Activated T-cell treated with anti-CD3 and anti-CD28 coated beads for 48 hours (primary cell): ENCODE measurements around the gene ATP5PD.
"Not testable (repeated sequence)": the region's sequence is repeated elsewhere in the genome, so short reads cannot be mapped to it uniquely, and the experiment has no call there.

ENCODE experiments used
- DNase-seq: peaks from one replicate; pipeline ENCODE4 v3.0.0-alpha.2; 2020; ENCODE audit warnings: low read depth

ATP5PD gene

DNA sequence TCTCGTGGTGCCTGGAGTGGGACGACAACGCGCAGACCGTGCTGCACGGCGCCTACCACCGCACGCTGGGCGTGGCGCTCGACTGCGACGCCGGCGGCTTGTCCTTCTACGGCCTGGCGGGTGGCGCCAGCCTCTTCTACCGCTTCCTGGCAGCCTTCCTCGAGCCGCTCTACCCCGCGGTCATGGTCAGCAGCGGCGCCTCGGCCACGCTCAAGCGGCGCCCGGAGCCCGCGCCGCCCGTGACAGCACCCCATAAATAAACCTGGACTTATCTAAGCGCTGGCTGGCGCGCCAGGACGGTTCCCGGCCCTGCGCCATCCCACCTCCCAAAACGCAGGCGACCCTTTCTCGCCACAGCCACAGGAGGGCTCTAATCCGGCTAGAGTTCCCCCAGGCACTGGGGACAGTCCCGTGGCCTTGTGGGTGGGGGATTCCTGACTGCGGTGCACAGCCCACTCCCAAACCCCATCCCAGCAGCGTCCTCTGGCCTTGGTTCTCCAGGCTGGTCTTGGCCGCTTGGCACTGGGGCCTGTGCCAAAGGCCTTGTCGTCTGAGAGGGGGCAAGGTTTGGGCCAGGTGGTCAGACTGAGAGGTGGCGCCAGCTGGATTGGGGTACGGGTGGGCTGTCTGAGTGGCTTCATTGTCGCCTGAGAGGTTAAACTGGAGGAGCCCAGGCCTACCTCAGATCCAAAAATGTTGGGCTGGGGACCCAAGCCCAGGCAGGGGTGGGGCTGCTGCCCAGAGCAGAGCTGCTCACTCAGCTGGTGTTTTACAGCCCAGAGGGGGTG is 30.9 kb upstream of the ATP5PD start:
- peak; percentile 45 for DNase-seq

GRCh38 chr17:75077072-75077495 is 30.3 kb upstream of the ATP5PD start:
- no peak for DNase-seq

DNA sequence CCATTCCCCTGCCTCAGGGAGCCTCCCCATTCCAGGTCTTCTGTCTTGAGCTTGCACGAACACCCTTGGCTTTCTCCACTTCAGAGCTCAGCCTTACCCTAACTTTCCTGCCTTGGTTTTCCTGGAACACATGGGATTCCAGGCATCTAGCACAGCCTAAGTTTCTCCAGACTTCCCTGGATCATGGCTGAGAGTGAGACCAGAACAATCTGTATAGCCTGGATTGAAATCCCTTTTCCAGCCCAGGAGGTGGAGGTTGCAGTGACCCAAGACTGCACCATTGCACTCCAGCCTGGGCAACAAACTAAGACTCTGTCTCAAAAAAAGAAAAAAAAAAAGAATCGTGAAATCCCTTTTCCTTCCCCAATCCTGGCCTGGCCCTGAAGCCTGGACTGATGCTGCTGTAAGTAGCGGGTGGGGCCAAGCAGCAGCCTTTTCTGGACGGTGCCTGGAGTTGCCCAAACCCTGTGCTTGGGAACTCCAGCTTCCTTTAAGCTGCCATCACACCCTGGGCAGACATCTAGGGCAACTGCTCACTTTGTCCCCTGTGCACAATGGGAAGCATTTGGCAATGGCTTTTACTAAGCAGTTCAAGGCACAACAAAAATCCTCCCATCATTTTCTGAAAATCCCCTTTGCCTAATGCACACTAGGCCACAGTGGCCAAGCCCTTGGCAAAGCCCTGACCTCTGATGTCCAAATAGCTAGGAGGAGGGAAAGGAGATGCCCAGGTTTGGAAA is 29.0 kb upstream of the ATP5PD start:
- DNase-seq: no peak

DNA sequence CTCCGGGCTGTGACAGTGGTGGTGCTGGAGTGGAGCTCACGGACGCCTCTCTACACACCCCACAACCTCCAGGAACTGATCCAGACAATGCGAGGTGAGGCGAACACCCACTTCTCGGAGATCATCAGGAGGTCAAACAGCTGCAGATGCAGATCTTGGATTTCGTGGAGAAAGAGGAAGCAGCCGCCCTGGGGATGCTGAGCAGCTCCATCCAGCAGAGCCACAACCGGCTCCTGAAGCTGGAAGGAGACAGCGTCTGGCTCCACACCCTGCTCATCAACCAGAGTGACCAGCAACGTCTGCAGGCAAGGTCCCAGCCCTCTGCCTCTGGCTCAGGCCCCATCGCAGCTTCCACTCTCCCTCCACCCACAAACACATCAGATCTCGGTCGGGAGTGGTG is 27.8 kb upstream of the ATP5PD start:
- DNase-seq: no peak

DNA sequence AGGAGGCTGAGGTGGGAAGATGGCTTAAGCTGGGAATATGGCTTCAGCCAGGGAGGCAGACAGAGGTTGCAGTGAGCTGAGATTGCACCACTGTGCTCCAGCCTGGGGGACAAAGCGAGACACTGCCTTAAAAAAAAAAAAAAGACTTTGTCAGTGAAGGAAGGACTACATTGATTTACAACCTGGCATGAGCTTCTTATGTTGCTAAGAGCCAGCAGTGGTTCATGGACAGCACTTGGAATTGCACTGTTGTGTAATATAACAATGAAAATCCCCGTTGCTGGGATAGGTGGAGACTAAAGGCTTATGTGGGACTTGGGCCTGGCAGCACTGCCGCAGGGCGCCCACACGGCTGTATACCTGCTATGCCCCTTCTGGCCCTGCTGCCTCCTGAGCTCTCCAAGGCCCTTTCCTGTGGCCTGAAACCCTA is 26.9 kb upstream of the ATP5PD start:
- no peak for DNase-seq

DNA sequence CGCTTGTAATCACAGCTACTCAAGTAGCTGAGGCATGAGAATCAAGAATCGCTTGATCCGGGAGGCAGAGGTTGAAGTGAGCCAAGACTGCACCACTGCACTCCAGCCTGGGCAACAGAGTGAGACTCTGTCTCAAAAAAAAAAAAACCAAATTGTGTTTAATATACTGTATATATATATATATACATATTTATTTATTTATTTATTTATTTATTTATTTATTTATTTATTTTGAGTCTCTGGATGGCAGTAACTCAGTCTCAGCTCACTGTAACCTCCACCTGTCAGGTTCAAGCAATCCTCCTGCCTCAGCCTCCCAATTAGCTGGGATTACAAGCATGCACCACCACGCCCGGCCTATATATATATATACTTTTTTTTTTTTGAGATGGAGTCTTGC is 26.1 kb upstream of the ATP5PD start:
- not testable (repeated sequence) for DNase-seq

DNA sequence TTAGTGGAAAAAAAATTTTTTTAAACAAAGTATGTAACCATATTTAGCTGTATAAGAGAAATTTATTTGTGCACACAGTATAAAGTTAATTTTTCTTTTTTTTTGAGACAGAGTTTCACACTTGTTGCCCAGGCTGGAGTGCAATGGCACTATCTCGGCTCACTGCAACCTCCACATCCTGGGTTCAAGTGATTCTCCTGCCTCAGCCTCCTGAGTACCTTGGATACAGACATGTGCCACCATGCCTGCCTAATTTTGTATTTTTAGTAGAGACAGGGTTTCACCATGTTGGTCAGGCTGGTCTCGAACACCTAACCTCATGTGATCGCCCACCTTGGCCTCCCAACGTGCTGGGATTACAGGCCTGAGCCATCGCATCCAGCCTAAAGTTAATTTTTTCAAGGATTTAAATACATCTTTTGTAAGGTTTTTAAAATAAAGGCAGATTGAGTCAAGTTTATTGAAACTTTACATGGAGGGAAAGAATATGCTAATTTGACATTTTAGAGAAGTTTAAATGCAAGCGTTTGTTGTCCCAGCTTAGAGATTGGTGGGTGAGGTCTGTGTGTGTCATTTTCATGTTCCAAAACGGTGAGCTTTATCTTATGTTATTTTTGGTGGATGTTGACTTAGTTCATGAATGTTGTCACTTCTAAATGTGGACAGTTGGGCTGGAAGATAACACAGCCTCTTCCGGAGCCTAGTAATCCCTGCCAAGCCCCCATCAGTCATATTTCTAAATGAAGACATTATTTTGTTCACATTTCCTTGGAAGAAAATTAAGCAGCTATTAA is 24.9 kb upstream of the ATP5PD start:
- DNase-seq: not testable (repeated sequence)

DNA sequence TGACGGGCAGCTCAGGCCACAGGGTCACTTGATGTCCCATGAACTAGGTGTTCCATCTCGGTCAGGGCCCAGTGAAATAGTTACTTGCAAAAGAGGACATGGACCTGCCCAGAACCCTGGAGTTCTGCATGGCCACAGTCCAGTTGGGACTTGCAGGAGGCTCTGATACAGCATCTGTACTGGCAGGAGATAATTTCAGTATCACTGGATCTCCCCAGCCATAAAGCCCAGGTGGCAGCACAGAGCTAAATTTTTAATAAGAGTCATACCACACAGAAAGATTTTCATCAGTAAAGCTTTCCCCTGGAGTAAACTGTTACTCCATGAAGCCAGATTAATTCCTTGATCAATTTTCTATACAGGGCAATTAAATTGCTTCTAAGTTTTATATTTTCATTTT is 23.0 kb upstream of the ATP5PD start:
- no peak for DNase-seq

- no peak for DNase-seq
Observed at GRCh38 chr17:75068750-75069149, 22.0 kb upstream of the ATP5PD start.

DNA sequence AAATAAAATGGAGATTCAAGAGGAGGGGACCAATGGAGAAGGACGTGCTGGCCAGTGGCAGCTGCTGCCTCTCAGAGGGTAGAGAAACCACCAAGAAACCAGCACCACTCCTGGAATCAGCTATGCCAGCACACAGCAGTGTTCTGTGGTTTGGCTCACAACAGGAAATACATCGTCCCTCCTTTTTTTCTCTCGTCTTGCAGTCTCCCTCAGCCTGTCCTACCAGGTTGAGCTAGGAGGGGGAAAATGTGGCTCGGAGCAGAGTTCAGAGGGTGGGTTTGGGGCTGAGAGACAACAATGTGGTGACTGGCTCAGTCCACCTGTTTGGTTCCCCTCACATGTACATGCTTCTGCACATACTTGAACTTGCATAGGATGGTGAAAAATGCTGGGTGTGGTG is 21.1 kb upstream of the ATP5PD start:
- DNase-seq: no peak

- no peak for DNase-seq
Observed at GRCh38 chr17:75065562-75066151, 18.9 kb upstream of the ATP5PD start.

GRCh38 chr17:75064867-75065561 is 18.2 kb upstream of the ATP5PD start:
- DNase-seq: no peak

- no peak for DNase-seq
Observed at GRCh38 chr17:75064460-75064859, 17.7 kb upstream of the ATP5PD start.

- DNase-seq: no peak
Observed at GRCh38 chr17:75064040-75064439, 17.3 kb upstream of the ATP5PD start.

GRCh38 chr17:75063626-75064025 is 16.9 kb upstream of the ATP5PD start:
- no peak for DNase-seq

DNA sequence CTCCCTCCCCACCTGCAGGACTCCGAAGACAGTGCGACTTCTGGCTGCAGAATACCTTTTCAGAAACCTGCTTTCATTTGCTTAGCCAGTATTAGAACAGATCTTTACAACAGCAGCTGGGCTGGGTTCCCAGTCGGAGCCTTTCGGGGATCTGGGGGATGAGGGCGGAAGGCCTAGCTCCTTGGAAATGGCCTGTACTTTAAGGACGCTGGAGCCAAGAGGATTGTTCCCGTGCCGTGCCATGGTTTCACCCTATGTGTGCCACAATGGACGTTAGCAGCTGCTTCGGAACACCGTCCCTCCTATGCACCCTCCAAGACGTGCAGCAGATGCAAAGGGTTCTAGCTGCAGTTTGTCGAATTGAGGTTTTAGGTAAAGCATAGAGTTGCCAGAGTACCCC is 16.4 kb upstream of the ATP5PD start:
- no peak for DNase-seq

DNA sequence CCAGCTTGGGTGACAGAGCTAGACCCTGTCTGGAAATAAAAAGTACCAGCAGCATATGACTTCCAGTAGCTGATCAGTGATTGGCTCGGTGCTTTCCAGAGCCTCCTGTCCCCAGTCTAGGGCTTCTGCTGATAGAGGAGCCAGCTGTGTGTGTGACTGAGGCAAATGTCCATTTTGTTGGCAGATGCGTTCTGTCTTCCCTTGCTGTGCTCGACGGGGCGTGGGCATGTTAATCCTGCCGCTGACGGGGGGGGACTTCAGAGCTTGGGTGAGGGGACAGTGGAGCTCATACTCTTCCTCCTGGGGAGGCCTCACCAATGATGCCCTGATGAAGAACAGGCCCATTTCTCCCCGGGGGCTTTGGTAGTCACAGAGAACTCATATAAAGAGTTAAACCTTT is 14.8 kb upstream of the ATP5PD start:
- DNase-seq: no peak

GRCh38 chr17:75061055-75061438 is 14.3 kb upstream of the ATP5PD start:
- no peak for DNase-seq

- DNase-seq: no peak
Observed at GRCh38 chr17:75060434-75061054, 13.8 kb upstream of the ATP5PD start.

DNA sequence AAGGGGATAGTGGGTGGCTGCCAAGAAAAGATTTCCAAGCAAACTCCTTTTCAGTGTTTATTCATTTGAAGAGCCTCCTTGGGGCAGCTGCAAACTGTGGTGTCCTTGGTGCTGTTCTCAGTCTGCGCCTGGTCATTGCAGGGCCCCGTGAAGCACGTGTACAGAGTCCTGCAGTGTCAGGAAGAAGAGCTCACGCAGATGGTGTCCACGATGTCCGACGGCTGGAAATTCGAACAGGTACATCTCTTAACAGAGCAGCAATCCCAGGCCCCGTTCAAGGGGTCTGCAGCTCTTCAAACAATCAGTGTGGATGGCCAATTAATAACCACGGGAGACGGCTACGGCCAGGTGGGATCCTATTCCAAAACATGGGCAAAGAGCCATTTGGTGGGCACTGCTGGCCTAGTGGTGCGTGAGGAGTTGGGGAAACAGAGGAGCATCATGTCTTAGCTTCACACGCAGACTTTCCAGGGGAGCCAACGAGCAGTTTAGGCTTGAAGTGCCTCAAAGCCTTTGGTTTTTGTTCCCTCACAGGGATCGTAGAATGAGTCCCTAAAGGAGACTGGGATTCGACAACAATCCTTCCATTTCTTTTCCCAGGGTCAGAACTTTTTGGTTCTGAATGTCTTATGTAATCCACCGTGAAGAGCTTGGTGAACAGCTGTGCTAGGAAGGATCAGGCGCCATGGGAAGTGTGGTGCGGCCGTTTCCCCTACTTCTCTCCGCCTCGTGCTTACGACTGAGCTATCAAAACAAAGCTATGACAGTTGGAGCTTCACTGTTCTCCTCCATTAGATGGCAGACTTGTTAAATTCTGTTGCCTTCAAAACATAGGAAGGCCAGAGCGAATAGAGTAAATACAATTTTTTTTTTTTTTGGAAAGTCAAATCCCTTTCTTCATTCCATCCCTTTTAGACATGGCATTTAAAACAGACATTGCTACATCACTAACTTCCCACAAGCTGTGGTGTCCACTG is 12.9 kb upstream of the ATP5PD start:
- DNase-seq: no peak
